HepG2 (cell line): ENCODE results near the gene CYB5A. TPM values are rescaled to one million over a fixed set of nuclear protein-coding genes. Genes with fewer than 3 reads are reported as not detected.

ENCODE experiments used
- FOXJ3 ChIP-seq: sonication (generic); formaldehyde crosslinking; IDR thresholded peaks from 2 replicates; pipeline ENCODE4 v1.4.0; 2020; ENCODE audit warnings: missing genetic modification reagents, mild to moderate bottlenecking, borderline replicate concordance
- HMG20A ChIP-seq: IDR thresholded peaks from 2 replicates; pipeline ENCODE4 v1.6.1; 2016; ENCODE audit warnings: borderline replicate concordance
- KLF11 ChIP-seq: IDR thresholded peaks from 2 replicates; pipeline ENCODE4 v1.6.1; 2016; ENCODE audit warnings: missing compliant biosample characterization
- MED8 ChIP-seq: sonication (generic); formaldehyde crosslinking; IDR thresholded peaks from 2 replicates; pipeline ENCODE4 v1.8.1; 2023; ENCODE audit warnings: mild to moderate bottlenecking, missing genetic modification reagents; ENCODE audit not compliant: insufficient replicate concordance
- NAIF1 ChIP-seq: sonication (generic); formaldehyde crosslinking; IDR thresholded peaks from 2 replicates; pipeline ENCODE4 v1.5.0; 2020; ENCODE audit warnings: mild to moderate bottlenecking, missing genetic modification reagents, borderline replicate concordance
- NFRKB ChIP-seq: fragments of 450-650 bp; IDR thresholded peaks from 2 replicates; pipeline ENCODE4 v1.6.1; 2017
- SP140L ChIP-seq: sonication (generic); formaldehyde crosslinking; IDR thresholded peaks from 2 replicates; pipeline ENCODE4 v1.4.0; 2020; ENCODE audit warnings: missing genetic modification reagents, borderline replicate concordance
- ZFX ChIP-seq: sonication (generic); formaldehyde crosslinking; IDR thresholded peaks from 2 replicates; pipeline ENCODE4 v1.4.0; 2020; ENCODE audit warnings: mild to moderate bottlenecking, low read depth, missing genetic modification reagents, moderate library complexity
- ZNF136 ChIP-seq: sonication (generic); formaldehyde crosslinking; IDR thresholded peaks from 2 replicates; pipeline ENCODE4 v1.8.1; 2022; ENCODE audit warnings: low read depth, mild to moderate bottlenecking, moderate library complexity, missing genetic modification reagents
- ZNF317 ChIP-seq: sonication (generic); formaldehyde crosslinking; IDR thresholded peaks from 2 replicates; pipeline ENCODE4 v1.5.0; 2020; ENCODE audit warnings: mild to moderate bottlenecking, missing genetic modification reagents
- ZNF446 ChIP-seq: sonication (generic); formaldehyde crosslinking; IDR thresholded peaks from 2 replicates; pipeline ENCODE4 v1.5.0; 2020; ENCODE audit warnings: mild to moderate bottlenecking, missing genetic modification reagents
- ZNF746 ChIP-seq: sonication (generic); formaldehyde crosslinking; IDR thresholded peaks from 2 replicates; pipeline ENCODE4 v1.8.0; 2022; ENCODE audit warnings: mild to moderate bottlenecking, missing genetic modification reagents
- polyA plus RNA-seq, 8 experiments: library from polyadenylated mRNA; depleted of rRNA in 3 of 8; stranded (reverse) in 7 of 8; unstranded in 1 of 8; fragments of >200 nt; fragmentation: Illumina TruSeq in 4 of 8; extraction: Trizol in 4 of 8; gene quantifications; 2 replicates each; pipeline versions ENCODE4 v1.2.1 to v1.2.3, GENCODE V29; 2011 to 2016; ENCODE audit warnings: low read depth in 4 of 8, missing spikeins in 1 of 8, mixed read lengths in 1 of 8; ENCODE audit not compliant: insufficient read depth in 1 of 8
- total RNA-seq, 5 experiments: library from RNA; depleted of rRNA; stranded (reverse); fragments of >200 nt; fragmentation: Illumina TruSeq; extraction: Trizol; gene quantifications; 2 replicates each; pipeline ENCODE4 v1.2.3, GENCODE V29; 2016; ENCODE audit warnings: low read depth in 1 of 5
- TF ChIP-seq, protein P1 (sequence below), 2 experiments: sonication (generic) in 1 of 2; formaldehyde crosslinking in 1 of 2; IDR thresholded peaks; 2 replicates each; pipeline versions ENCODE4 v1.4.0 to v1.6.1; 2016 to 2020; ENCODE audit warnings: borderline replicate concordance in 1 of 2, low read depth in 1 of 2, mild to moderate bottlenecking in 1 of 2, missing genetic modification reagents in 1 of 2
- TF ChIP-seq, protein P2 (sequence below): sonication (generic); formaldehyde crosslinking; IDR thresholded peaks from 2 replicates; pipeline ENCODE4 v1.8.0; 2022; ENCODE audit warnings: missing genetic modification reagents, mild to moderate bottlenecking, inconsistent platforms, borderline replicate concordance
- TF ChIP-seq, protein P3 (sequence below): sonication (generic); formaldehyde crosslinking; IDR thresholded peaks from 2 replicates; pipeline ENCODE4 v1.9.0; 2021; ENCODE audit warnings: missing genetic modification reagents, borderline replicate concordance
- TF ChIP-seq, protein P4 (sequence below): IDR thresholded peaks from 2 replicates; pipeline ENCODE4 v1.6.1; 2016; ENCODE audit warnings: control low read depth
- TF ChIP-seq, protein P5 (sequence below): sonication (generic); formaldehyde crosslinking; IDR thresholded peaks from 2 replicates; pipeline ENCODE4 v1.4.0; 2020; ENCODE audit warnings: missing genetic modification reagents

The CYB5A gene
- total and polyA plus RNA-seq, 2 of the 13 experiments (the other 11 are each of a cell fraction or from before 2014, with no cell fraction given), result 215 to 356 TPM

DNA sequence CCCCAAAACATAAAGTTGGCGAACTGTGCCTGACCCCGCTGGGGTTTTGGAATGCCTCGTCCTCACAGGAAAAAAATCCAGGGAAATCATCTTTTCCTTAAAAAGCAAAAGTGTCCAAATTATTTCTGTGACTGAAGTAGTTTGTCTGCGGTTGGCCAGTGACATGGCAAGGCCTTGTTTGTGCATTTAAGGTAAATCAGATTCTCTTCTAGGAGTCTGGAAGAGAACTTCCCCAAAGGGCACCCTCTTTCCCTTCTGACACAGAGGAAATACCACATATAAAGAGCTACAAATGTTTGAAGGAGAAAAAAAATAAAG, 737 bp upstream of the CYB5A start (continued):
- TF ChIP-seq ZFX (peak; percentile 13), KLF11 (no peak), SP140L (CRISPR knock-in tag) (peak; percentile 1; the same call in 1 of the 2 replicates), ZNF317 (no peak), ZNF136 (CRISPR knock-in tag) (no peak), NFRKB (no peak), ZNF446 (CRISPR knock-in tag) (no peak), ZNF746 (0 out of 2 replicates have a peak, but pooled peaks have one; percentile 81), MED8 (no peak), NAIF1 (CRISPR knock-in tag) (0 out of 2 replicates have a peak, but pooled peaks have one; percentile 9), HMG20A (CRISPR knock-in tag) (no peak), FOXJ3 (CRISPR knock-in tag) (no peak)
- TF ChIP-seq, protein P1, sequence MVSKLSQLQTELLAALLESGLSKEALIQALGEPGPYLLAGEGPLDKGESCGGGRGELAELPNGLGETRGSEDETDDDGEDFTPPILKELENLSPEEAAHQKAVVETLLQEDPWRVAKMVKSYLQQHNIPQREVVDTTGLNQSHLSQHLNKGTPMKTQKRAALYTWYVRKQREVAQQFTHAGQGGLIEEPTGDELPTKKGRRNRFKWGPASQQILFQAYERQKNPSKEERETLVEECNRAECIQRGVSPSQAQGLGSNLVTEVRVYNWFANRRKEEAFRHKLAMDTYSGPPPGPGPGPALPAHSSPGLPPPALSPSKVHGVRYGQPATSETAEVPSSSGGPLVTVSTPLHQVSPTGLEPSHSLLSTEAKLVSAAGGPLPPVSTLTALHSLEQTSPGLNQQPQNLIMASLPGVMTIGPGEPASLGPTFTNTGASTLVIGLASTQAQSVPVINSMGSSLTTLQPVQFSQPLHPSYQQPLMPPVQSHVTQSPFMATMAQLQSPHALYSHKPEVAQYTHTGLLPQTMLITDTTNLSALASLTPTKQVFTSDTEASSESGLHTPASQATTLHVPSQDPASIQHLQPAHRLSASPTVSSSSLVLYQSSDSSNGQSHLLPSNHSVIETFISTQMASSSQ (IDR thresholded peaks at IDR 0.05; ENCODE audit: low read depth), result no peak
- TF ChIP-seq, protein P1 (CRISPR knock-in tag; IDR thresholded peaks at IDR 0.05; ENCODE audit: borderline replicate concordance), result peak; percentile 27; the same call in 1 of the 2 replicates
- TF ChIP-seq, protein P2, sequence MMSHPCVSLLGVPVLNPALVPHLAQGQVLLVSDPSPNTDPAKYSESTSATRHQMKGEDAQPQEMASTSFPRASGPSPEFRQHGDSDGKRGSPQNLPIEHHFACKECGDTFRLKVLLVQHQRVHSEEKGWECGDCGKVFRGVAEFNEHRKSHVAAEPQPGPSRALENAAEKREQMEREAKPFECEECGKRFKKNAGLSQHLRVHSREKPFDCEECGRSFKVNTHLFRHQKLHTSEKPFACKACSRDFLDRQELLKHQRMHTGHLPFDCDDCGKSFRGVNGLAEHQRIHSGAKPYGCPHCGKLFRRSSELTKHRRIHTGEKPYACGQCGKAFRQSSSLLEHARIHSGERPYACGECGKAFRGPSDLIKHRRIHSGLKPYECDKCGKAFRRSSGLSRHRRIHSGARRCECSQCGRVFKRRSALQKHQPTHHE (CRISPR knock-in tag), result no peak
- TF ChIP-seq, protein P3, sequence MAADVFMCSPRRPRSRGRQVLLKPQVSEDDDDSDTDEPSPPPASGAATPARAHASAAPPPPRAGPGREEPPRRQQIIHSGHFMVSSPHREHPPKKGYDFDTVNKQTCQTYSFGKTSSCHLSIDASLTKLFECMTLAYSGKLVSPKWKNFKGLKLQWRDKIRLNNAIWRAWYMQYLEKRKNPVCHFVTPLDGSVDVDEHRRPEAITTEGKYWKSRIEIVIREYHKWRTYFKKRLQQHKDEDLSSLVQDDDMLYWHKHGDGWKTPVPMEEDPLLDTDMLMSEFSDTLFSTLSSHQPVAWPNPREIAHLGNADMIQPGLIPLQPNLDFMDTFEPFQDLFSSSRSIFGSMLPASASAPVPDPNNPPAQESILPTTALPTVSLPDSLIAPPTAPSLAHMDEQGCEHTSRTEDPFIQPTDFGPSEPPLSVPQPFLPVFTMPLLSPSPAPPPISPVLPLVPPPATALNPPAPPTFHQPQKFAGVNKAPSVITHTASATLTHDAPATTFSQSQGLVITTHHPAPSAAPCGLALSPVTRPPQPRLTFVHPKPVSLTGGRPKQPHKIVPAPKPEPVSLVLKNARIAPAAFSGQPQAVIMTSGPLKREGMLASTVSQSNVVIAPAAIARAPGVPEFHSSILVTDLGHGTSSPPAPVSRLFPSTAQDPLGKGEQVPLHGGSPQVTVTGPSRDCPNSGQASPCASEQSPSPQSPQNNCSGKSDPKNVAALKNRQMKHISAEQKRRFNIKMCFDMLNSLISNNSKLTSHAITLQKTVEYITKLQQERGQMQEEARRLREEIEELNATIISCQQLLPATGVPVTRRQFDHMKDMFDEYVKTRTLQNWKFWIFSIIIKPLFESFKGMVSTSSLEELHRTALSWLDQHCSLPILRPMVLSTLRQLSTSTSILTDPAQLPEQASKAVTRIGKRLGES, result no peak
- TF ChIP-seq, protein P4, sequence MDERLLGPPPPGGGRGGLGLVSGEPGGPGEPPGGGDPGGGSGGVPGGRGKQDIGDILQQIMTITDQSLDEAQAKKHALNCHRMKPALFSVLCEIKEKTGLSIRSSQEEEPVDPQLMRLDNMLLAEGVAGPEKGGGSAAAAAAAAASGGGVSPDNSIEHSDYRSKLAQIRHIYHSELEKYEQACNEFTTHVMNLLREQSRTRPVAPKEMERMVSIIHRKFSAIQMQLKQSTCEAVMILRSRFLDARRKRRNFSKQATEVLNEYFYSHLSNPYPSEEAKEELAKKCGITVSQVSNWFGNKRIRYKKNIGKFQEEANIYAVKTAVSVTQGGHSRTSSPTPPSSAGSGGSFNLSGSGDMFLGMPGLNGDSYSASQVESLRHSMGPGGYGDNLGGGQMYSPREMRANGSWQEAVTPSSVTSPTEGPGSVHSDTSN (CRISPR knock-in tag), result no peak
- TF ChIP-seq, protein P5, sequence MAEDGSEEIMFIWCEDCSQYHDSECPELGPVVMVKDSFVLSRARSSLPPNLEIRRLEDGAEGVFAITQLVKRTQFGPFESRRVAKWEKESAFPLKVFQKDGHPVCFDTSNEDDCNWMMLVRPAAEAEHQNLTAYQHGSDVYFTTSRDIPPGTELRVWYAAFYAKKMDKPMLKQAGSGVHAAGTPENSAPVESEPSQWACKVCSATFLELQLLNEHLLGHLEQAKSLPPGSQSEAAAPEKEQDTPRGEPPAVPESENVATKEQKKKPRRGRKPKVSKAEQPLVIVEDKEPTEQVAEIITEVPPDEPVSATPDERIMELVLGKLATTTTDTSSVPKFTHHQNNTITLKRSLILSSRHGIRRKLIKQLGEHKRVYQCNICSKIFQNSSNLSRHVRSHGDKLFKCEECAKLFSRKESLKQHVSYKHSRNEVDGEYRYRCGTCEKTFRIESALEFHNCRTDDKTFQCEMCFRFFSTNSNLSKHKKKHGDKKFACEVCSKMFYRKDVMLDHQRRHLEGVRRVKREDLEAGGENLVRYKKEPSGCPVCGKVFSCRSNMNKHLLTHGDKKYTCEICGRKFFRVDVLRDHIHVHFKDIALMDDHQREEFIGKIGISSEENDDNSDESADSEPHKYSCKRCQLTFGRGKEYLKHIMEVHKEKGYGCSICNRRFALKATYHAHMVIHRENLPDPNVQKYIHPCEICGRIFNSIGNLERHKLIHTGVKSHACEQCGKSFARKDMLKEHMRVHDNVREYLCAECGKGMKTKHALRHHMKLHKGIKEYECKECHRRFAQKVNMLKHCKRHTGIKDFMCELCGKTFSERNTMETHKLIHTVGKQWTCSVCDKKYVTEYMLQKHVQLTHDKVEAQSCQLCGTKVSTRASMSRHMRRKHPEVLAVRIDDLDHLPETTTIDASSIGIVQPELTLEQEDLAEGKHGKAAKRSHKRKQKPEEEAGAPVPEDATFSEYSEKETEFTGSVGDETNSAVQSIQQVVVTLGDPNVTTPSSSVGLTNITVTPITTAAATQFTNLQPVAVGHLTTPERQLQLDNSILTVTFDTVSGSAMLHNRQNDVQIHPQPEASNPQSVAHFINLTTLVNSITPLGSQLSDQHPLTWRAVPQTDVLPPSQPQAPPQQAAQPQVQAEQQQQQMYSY (CRISPR knock-in tag), result no peak
